GM21447 (cell line): ENCODE measurements around the gene GLIPR2.

ENCODE experiments used
- ATAC-seq: cut with Tn5 transposase; IDR thresholded peaks from one replicate; pipeline ENCODE4 v1.9.1; 2021; ENCODE audit not compliant: unreplicated experiment

Gene GLIPR2

GRCh38 chr9:36191290-36191645 is 54.7 kb downstream of the GLIPR2 start:
- ATAC-seq: peak; percentile 16

GRCh38 chr9:36191686-36192085 is 55.2 kb downstream of the GLIPR2 start:
- ATAC-seq: no peak

- ATAC-seq: no peak
These were observed 55.7 kb downstream of the GLIPR2 start for GRCh38 chr9:36192196-36192595.

- no peak for ATAC-seq
These were observed 56.5 kb downstream of the GLIPR2 start for GRCh38 chr9:36193023-36193422.

GRCh38 chr9:36194326-36195000 is 57.9 kb downstream of the GLIPR2 start:
- ATAC-seq: no peak

- no peak for ATAC-seq
These were observed 68.5 kb downstream of the GLIPR2 start for GRCh38 chr9:36204906-36205547.

- ATAC-seq: no peak
These were observed 70.5 kb downstream of the GLIPR2 start for GRCh38 chr9:36207016-36207415.

GRCh38 chr9:36207546-36208012 is 71.0 kb downstream of the GLIPR2 start:
- no peak for ATAC-seq

GRCh38 chr9:36208521-36209253 is 72.2 kb downstream of the GLIPR2 start:
- no peak for ATAC-seq

GRCh38 chr9:36210722-36211121 is 74.2 kb downstream of the GLIPR2 start:
- ATAC-seq: no peak

GRCh38 chr9:36211510-36211909 is 75.0 kb downstream of the GLIPR2 start:
- ATAC-seq: no peak

GRCh38 chr9:36213387-36213786 is 76.9 kb downstream of the GLIPR2 start:
- ATAC-seq: no peak
